ENCODE results near the gene MUSK.

Gene MUSK

DNA sequence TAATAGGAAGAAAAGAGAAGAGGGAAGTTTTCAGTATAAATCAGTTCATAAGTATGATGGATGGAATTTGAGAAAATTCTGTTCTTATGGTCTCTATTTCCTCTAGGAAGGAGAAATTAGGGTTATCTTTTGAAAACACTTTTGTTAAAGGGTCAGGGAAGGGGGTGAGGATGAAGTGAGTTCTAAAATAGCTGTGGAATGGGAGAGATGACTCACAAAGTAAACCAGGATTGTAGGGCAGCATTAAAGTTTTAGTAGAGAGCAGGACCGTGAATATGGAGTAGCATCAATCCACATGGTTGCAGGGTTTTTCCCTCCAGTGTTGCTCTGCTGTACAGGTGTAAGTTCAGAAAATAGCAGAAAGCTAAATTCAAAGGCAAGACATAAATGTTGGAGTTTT, 32.4 kb downstream of the MUSK start:
- TF ChIP-seq, protein P1, sequence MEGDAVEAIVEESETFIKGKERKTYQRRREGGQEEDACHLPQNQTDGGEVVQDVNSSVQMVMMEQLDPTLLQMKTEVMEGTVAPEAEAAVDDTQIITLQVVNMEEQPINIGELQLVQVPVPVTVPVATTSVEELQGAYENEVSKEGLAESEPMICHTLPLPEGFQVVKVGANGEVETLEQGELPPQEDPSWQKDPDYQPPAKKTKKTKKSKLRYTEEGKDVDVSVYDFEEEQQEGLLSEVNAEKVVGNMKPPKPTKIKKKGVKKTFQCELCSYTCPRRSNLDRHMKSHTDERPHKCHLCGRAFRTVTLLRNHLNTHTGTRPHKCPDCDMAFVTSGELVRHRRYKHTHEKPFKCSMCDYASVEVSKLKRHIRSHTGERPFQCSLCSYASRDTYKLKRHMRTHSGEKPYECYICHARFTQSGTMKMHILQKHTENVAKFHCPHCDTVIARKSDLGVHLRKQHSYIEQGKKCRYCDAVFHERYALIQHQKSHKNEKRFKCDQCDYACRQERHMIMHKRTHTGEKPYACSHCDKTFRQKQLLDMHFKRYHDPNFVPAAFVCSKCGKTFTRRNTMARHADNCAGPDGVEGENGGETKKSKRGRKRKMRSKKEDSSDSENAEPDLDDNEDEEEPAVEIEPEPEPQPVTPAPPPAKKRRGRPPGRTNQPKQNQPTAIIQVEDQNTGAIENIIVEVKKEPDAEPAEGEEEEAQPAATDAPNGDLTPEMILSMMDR (IDR thresholded peaks at IDR 0.05; ENCODE audit: low read depth, low read length, missing control alignments): no peak
- peak; percentile 14 for DNase-seq
- H3K27me3 ChIP-seq (replicated peaks): no peaks in the 10 kb centered on the region
- H3K27ac ChIP-seq: no peak overlapping the region
- no peaks in the 10 kb centered on the region for H3K36me3 ChIP-seq (replicated peaks)
- in situ Hi-C loops (cut with HindIII; ENCODE audit: low pct_ligation_motif_present, low sequenced_read_pairs): no loop called here
- no peak overlapping the region for H3K4me3 ChIP-seq (ENCODE audit: low read depth, low read length)

DNA sequence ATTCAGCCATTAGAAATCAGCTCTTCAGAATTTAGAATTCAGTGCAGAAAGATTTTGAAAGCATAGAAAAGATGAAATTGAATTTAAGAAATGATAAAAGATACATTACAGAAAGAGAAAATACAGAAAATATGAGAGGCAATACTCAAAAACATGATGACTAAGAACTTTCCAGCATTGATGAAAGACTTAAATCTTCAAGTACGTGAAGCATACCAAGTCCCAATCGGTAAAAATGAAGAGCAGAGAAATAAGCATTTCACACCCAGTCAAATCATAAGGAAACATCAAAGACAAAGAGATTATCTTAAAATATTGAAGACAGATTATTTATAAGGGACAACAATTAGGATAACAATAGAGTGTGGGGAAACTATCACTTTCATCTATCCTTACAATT, 35.1 kb downstream of the MUSK start:
- Histone ChIP-seq H3K36me3 (replicated peaks) (no peaks in the 10 kb centered on the region), H3K4me3 (ENCODE audit: low read depth, low read length) (no peak overlapping the region), H3K27me3 (replicated peaks) (no peaks in the 10 kb centered on the region), H3K27ac (no peak overlapping the region)
- TF ChIP-seq, protein P1 (IDR thresholded peaks at IDR 0.05; ENCODE audit: low read depth, low read length, missing control alignments): no peak
- in situ Hi-C loops (cut with HindIII; ENCODE audit: low pct_ligation_motif_present, low sequenced_read_pairs): no loop called here
- DNase-seq: no peak

DNA sequence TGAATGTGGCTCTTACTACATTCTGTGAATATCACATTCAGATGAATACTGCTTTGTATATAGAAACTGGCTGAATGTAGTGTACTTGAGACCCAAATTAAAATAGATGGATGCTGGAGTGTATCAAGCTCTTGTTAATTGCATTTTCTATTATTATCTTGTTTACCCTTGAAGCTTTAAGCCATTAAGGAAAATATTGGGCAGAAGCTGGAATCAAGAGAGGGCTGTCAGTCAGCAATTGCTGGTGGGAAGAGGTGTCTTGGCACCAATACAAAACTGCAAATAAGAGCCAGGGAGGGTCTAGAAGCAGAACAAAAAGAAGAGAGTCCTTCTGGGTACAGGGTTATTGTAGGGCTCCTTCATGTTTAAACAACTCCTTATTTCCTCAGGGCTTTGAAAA, 38.8 kb downstream of the MUSK start:
- H3K27me3 ChIP-seq (replicated peaks): no peaks in the 10 kb centered on the region
- H3K27ac ChIP-seq: no peak overlapping the region
- TF ChIP-seq, protein P1 (IDR thresholded peaks at IDR 0.05; ENCODE audit: low read depth, low read length, missing control alignments): no peak
- no peaks in the 10 kb centered on the region for H3K36me3 ChIP-seq (replicated peaks)
- no peak for DNase-seq
- in situ Hi-C loops (cut with HindIII; ENCODE audit: low pct_ligation_motif_present, low sequenced_read_pairs): no loop called here
- H3K4me3 ChIP-seq (ENCODE audit: low read depth, low read length): no peak overlapping the region

DNA sequence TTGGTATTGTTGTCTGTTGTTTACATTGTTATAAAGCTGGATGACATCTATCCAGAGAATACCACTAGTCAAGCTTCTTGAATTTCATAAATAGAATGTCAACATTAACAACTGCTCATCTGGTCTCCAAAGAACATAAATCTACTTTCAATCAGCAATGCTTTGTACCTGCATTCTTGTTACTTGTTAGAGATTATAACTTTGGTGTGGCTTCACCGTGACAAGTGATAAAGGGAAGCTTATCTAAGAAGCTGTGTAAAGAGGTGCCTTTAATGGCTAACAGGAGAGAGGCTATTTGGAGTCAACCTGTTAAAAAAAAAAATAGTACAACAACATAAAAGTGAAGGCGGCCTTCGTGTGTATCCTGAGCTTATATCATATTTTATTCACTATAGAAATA, 41.8 kb downstream of the MUSK start:
- H3K27me3 ChIP-seq (replicated peaks): no peaks in the 10 kb centered on the region

GRCh38 chr9:110712955-110713354, 44.4 kb downstream of the MUSK start:
- Histone ChIP-seq H3K4me3 (ENCODE audit: low read depth, low read length) (no peak overlapping the region), H3K36me3 (replicated peaks) (no peaks in the 10 kb centered on the region), H3K27ac (no peak overlapping the region), H3K27me3 (replicated peaks) (no peaks in the 10 kb centered on the region)
- in situ Hi-C loops (cut with HindIII; ENCODE audit: low pct_ligation_motif_present, low sequenced_read_pairs): no loop called here
- TF ChIP-seq, protein P1 (IDR thresholded peaks at IDR 0.05; ENCODE audit: low read depth, low read length, missing control alignments): no peak
- DNase-seq: no peak

More for the DNA sequence above, 41.8 kb downstream of the MUSK start:
- in situ Hi-C loops (cut with HindIII; ENCODE audit: low pct_ligation_motif_present, low sequenced_read_pairs): no loop called here
- TF ChIP-seq, protein P1 (IDR thresholded peaks at IDR 0.05; ENCODE audit: low read depth, low read length, missing control alignments): no peak
- H3K36me3 ChIP-seq (replicated peaks): no peaks in the 10 kb centered on the region
- H3K27ac ChIP-seq: no peak overlapping the region
- H3K4me3 ChIP-seq (ENCODE audit: low read depth, low read length): no peak overlapping the region
- no peak for DNase-seq

GRCh38 chr9:110714314-110714713, 45.7 kb downstream of the MUSK start:
- in situ Hi-C loops (cut with HindIII; ENCODE audit: low pct_ligation_motif_present, low sequenced_read_pairs): no loop called here
- H3K27ac ChIP-seq: no peak overlapping the region
- TF ChIP-seq, protein P1 (IDR thresholded peaks at IDR 0.05; ENCODE audit: low read depth, low read length, missing control alignments): no peak
- H3K27me3 ChIP-seq (replicated peaks): no peaks in the 10 kb centered on the region
- no peak for DNase-seq
- no peak overlapping the region for H3K4me3 ChIP-seq (ENCODE audit: low read depth, low read length)
- no peaks in the 10 kb centered on the region for H3K36me3 ChIP-seq (replicated peaks)

All from brain microvascular endothelial cell (primary cell).